Measurements from ENCODE around the gene CCDC91.
"Not testable (repeated sequence)": the region's sequence is repeated elsewhere in the genome, so short reads cannot be mapped to it uniquely, and the experiment has no call there.

CCDC91 gene

GRCh38 chr12:28360253-28360652 is 170.0 kb downstream of the CCDC91 start:
- no peak for DNase-seq

DNA sequence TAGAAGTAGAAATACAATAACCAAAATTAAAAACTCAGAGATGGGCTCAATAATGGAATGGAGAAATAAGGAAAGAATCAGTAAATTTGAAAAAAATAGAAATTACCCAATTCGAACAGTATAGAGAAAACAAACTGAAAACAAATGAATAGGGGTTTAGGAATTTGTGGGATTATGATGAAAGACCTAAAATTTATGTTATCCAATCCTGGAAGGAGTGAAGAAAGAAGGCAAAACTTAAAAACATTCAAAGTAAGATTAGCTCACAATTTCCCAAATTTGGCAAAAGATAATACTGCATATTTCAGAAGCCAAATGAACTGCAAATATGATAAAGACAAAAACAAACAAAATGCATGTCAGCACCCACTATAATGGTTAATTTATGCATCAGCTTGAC is 177.1 kb downstream of the CCDC91 start:
- DNase-seq, result no peak

DNA sequence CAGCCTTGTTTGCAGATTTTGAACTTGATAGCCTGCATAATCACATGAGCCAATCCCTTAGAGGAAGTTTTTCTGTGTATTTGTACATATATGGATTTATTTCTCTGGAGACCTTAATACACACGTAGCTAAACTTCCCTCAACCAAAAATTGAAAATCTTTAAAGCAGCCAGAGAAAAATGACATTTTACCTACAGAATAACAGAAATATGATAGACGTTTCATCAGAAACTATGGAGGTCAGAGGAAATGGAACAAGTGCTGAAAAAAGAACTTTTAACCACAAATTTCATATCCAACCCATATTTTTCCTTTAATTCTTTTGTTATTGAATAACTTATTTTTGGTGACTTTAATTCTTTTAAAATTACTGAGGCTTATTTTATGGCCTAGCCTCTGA is 177.7 kb downstream of the CCDC91 start:
- DNase-seq, result no peak

DNA sequence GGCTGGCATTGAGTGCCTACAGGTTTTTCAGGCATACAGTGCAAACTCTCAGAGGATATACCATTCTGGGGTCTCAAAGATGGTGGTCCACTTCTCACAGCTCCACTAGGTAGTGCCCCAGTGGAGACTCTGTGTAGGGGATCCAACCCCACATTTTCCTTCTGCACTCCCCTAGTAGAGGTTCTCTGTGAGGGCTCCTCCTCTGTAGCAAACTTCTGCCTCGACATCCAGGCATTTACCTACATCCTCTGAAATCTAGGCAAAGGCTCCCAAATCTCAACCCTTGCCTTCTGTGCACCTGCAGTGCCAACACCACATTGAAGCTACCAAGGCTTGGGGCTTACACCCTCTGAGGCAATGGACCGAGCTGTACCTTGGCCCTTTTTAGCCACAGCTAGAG is 179.2 kb downstream of the CCDC91 start:
- no peak for DNase-seq

- no peak for DNase-seq
Observed at GRCh38 chr12:28374556-28374955, 184.3 kb downstream of the CCDC91 start.

DNA sequence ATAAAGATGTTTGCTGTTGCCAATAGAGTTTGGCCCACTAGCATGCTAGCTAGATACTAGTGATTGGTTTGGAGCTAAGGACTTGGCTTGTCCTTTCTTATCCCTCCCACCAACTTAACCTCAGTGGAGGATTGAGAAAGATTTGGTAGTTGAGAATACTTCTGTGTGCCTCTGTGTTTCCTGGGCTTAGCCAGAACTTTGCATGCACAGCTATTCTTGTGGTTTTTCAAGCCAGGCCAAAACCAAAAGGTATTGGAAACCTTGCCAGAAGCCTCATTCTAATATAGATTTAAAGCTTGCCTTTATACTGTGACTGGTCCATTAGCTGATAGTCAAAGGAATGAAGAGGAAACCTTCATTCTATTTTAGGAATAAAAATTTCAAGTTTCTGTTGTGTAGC is 188.5 kb downstream of the CCDC91 start:
- DNase-seq, result no peak

DNA sequence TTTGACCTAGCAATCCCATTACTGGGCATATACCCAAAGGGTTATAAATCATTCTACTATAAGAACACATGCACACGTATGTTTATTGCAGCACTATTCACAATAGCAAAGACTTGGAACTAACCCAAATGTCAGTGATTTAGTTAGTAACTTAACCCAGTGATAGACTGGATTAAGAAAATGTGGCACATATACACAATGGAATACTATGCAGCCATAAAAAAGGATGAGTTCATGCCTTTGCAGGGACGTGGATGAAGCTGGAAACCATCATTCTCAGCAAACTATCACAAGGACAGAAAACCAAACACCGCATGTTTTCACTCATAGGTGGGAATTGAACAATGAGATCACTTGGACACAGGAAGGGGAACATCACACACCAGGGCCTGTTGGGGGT is 189.5 kb downstream of the CCDC91 start:
- not testable (repeated sequence) for DNase-seq

- DNase-seq, result no peak
Observed at GRCh38 chr12:28383368-28383767, 193.1 kb downstream of the CCDC91 start.

- no peak for DNase-seq
Observed at GRCh38 chr12:28388879-28389278, 198.6 kb downstream of the CCDC91 start.

GRCh38 chr12:28390206-28390605 is 199.9 kb downstream of the CCDC91 start:
- DNase-seq, result no peak

GRCh38 chr12:28390761-28391385 is 200.6 kb downstream of the CCDC91 start:
- no peak for DNase-seq

DNA sequence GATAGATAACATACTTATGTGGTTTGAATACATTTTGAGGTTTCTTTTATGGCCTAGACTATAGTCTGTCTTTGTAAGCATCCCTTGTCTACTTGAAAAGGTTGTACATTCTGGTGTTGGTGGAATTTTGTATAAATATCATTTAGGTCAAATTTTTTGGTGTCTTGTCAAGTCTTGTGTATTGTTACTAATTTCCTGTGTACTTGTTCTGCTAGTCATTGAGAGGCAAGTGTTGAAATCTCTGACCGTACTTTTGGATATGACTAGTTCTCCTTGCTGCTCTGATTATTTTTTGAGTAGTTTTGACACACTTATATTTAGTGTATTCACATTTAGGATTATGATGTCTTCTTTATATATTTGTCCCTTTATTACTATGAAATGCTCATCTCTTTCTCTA is 219.6 kb downstream of the CCDC91 start:
- DNase-seq, result no peak

GRCh38 chr12:28413460-28414109 is 223.3 kb downstream of the CCDC91 start:
- no peak for DNase-seq

- DNase-seq, result no peak
Observed at GRCh38 chr12:28415755-28416154, 225.5 kb downstream of the CCDC91 start.

- DNase-seq, result no peak
Observed at GRCh38 chr12:28421374-28421773, 231.1 kb downstream of the CCDC91 start.

DNA sequence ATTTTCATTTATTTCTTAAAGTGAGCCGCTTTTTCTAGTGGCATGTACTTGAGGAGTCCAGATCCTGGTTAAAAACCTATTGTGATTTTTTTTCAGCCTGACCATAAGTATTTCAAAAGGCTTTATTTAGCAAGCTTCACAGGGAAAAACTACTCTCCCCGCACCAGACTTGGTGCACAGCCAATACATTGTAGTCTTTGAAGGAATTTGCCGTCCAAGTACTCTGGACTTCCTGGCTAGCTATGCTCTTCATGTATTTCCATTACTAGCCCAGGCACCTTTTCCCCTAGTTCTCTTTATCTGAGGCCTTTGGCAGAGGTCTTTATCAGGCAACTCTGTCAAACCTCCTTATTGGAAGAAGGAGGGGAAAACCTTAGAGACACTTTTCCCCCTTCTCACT is 234.7 kb downstream of the CCDC91 start:
- DNase-seq, result no peak

DNA sequence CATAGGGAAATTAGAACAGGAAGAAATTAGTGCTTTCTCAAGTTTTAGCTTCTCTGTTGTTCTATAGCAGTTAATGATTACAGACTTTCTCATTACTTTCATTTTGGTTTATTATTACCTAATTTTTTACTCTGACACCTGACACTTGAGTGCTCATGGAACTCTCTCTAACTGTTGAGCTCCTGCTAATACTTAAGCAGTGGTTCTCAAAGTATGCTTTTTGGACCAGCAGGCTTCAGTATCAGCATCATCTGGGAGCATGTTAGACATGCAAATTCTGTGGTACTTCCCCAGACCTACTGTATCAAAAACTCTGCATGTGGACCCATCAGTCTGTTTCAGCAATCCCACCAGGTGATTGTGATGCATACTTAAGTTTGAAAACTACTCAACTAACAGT is 235.3 kb downstream of the CCDC91 start:
- no peak for DNase-seq

DNA sequence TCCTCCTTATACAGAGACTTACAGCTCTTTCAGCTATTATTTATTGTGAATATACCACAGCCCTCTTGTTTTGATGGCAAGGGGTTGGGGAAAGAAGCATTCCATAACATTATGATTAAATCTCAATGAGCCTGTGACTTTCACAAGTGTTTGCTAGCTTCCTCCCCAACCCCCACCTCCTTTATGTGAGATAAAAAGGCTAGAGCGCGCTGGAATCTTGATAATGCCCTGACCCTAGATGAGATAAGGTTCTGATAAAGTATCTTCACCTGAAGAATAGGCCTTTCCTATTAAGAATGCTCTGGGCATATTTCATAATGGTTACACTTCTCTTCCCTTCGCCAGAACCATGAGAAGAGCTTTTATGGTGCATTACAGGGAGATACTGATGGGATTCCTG is 236.8 kb downstream of the CCDC91 start:
- no peak for DNase-seq

GRCh38 chr12:28440081-28440608 is 249.9 kb downstream of the CCDC91 start:
- no peak for DNase-seq

- no peak for DNase-seq
Observed at GRCh38 chr12:28442101-28442500, 251.8 kb downstream of the CCDC91 start.

DNA sequence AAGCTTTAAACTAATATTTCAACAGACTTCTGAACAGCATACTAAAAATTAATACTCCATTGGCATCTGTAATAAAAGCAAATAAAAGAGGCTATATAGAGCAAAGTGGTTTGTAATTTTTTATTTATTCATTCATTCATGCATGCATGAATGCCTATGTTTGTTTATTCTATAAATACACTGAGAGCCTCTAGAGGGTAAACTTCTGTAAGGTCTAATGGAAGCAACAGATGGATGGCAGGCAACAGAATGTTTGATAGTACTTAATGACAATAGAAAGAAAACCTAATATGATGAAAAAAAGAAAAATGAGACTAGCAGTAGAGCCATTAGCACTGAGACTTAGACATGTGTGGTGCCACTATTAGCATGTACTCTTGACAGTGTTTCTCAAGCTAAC is 253.1 kb downstream of the CCDC91 start:
- DNase-seq, result no peak

DNA sequence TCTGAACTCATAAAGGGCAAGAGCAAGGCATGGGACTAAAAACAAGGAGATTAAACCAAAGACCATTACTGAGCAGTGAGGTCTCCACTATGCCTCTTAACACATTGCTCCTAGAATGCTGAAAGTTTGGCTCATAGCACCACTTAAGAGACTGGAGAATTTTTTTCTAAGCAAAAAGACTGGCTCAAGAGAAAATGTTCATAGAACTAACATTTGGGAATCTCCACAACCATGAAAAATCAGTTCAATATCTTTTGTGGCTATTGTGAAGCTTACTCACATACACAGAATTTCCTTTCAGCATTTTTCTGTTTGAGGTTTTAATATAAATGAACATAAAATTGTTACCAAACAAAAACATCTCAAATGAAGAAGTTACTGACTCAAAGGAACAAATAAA is 255.8 kb downstream of the CCDC91 start:
- no peak for DNase-seq

- no peak for DNase-seq
Observed at GRCh38 chr12:28453686-28454085, 263.4 kb downstream of the CCDC91 start.
